HL-60 (cell line): ENCODE measurements around the gene CDHR1.

Experiments
- GABPA ChIP-seq: IDR thresholded peaks from 2 replicates; pipeline ENCODE4 v1.6.1; 2012; ENCODE audit warnings: low read depth
- TF ChIP-seq, protein P1 (sequence below): IDR thresholded peaks from one replicate; pipeline ENCODE4 v1.5.1; 2011; ENCODE audit warnings: low read length, control low read depth, inconsistent platforms; ENCODE audit not compliant: insufficient read depth

- TF ChIP-seq, protein P1, sequence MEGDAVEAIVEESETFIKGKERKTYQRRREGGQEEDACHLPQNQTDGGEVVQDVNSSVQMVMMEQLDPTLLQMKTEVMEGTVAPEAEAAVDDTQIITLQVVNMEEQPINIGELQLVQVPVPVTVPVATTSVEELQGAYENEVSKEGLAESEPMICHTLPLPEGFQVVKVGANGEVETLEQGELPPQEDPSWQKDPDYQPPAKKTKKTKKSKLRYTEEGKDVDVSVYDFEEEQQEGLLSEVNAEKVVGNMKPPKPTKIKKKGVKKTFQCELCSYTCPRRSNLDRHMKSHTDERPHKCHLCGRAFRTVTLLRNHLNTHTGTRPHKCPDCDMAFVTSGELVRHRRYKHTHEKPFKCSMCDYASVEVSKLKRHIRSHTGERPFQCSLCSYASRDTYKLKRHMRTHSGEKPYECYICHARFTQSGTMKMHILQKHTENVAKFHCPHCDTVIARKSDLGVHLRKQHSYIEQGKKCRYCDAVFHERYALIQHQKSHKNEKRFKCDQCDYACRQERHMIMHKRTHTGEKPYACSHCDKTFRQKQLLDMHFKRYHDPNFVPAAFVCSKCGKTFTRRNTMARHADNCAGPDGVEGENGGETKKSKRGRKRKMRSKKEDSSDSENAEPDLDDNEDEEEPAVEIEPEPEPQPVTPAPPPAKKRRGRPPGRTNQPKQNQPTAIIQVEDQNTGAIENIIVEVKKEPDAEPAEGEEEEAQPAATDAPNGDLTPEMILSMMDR: no peak
- TF ChIP-seq GABPA: no peak
Observed at GRCh38 chr10:84202349-84202748, 8.0 kb downstream of the CDHR1 start.
